Measurements from ENCODE around the gene LRRC7.
A peak's percentile ranks its signal among the peaks of the same experiment; 100 is the strongest.

The LRRC7 gene

DNA sequence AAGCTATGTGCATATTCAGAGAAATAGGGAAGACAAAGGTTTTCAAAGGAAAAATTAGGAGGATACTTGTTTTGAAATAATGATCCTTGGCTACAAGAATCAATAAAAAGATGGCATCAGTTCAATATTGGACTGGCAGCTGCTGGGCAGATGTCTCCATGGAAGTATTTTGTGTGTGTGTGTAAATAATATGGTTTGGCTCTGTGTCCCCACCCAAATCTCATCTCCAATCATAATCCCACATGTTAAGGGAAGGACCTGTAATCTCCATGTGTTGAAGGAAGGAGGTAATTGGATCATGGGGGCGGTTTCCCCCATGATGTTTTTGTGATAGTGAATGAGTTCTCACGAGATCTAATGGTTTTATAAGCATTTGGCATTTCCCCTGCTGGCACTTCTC is 40.4 kb upstream of the LRRC7 start:
- ChIA-PET CTCF (no interaction called here), POLR2A (ENCODE audit: low non-redundant PET) (no interaction called here)
- DNase-seq (ENCODE audit: low spot score) = no peak
- TF ChIP-seq, protein P1, sequence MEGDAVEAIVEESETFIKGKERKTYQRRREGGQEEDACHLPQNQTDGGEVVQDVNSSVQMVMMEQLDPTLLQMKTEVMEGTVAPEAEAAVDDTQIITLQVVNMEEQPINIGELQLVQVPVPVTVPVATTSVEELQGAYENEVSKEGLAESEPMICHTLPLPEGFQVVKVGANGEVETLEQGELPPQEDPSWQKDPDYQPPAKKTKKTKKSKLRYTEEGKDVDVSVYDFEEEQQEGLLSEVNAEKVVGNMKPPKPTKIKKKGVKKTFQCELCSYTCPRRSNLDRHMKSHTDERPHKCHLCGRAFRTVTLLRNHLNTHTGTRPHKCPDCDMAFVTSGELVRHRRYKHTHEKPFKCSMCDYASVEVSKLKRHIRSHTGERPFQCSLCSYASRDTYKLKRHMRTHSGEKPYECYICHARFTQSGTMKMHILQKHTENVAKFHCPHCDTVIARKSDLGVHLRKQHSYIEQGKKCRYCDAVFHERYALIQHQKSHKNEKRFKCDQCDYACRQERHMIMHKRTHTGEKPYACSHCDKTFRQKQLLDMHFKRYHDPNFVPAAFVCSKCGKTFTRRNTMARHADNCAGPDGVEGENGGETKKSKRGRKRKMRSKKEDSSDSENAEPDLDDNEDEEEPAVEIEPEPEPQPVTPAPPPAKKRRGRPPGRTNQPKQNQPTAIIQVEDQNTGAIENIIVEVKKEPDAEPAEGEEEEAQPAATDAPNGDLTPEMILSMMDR (conservative IDR thresholded peaks at IDR 0.05; ENCODE audit: low read depth) = no peak
- H3K27ac ChIP-seq = no peak overlapping the region

DNA sequence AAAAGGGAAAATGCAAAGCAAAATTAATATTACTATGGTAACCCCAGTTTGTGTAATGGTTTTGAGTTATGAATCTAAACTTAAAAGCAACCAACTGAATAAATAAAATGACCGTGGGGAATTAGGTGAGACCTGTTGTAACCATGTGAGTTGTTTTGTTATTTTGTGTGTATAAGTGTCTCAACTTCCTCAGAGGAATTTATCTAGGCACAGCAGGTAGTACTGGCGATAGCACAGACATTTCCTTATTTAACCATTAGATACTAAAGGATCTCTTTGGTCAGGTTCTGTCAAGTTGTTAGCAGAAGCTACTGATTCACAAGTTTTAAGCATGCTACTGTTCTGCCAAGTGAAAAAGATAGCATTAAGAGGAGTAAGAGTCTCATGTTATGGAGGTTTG is 39.3 kb upstream of the LRRC7 start:
- TF ChIP-seq, protein P1 (conservative IDR thresholded peaks at IDR 0.05; ENCODE audit: low read depth) = no peak
- POLR2A ChIA-PET (ENCODE audit: low non-redundant PET) = no interaction called here
- CTCF ChIA-PET = interaction anchor here (0.6 kb wide), 1 partner anchor 19 kb away, joined by 3 read pairs; no protein-coding TSS in a partner anchor
- DNase-seq (ENCODE audit: low spot score) = no peak
- H3K27ac ChIP-seq = no peak overlapping the region

DNA sequence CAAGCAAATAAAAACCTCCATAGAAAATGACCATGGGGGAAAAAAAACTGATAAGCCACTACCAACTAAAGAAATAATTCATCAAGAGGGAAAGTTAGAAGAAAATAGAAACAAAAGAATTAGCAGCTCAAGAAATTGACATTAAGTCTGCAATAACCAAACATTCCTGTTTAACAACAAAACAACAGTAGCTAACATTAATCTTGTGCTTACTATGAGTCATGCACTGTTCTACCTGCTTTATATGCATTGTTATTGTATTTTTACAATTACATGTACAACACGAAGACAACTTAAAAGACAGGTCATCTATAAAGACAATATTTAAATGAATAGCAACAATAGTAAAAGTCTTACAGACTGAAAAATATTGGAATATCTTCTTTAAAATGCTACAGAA is 34.4 kb upstream of the LRRC7 start:
- peak; percentile 13 for DNase-seq (ENCODE audit: low spot score)
- H3K27ac ChIP-seq = no peak overlapping the region
- ChIA-PET POLR2A (ENCODE audit: low non-redundant PET) (no interaction called here), CTCF (interaction anchor here (0.5 kb wide), 1 partner anchor 576 kb away, joined by 4 read pairs; no protein-coding TSS in a partner anchor)
- TF ChIP-seq, protein P1 (conservative IDR thresholded peaks at IDR 0.05; ENCODE audit: low read depth) = no peak

DNA sequence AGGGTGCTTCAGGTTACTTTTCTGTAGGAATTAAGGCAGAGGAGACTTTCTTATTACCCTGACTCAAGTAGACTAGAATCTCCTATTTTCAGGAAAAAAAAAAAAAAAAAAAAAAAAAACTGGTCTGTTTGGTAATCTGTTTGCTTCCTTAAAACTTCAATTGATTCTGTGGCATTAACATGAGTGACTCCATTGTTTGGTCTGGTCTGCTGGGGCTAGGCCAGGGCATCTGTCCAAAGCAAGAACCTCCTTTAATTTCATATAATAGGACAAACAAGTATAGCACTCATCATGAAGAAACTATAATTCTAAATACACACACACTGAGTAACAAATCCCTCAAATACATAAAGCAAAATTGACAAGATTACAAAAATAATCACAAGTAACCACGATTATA is 32.9 kb upstream of the LRRC7 start:
- TF ChIP-seq, protein P1 (conservative IDR thresholded peaks at IDR 0.05; ENCODE audit: low read depth) = no peak
- ChIA-PET POLR2A (ENCODE audit: low non-redundant PET) (no interaction called here), CTCF (no interaction called here)
- no peak for DNase-seq (ENCODE audit: low spot score)
- H3K27ac ChIP-seq = no peak overlapping the region

DNA sequence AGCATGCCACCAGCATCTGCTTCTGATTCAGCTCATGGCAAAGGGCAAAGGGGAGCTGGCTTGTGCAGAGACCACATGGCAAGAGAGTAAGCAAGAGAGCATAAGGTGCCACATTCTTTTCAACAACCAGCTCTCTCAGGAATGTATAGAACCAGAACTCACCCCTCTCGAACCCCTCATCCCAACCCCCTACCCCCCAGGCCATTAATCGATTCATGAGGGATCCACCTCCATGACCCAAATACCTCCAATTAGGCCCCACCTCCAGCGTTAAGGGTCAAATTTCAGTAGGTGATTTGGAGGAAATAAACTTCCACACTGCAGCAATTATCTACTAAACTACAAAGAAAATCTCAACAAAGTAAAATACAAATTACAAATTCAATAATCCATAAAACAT is 32.2 kb upstream of the LRRC7 start:
- TF ChIP-seq, protein P1 (conservative IDR thresholded peaks at IDR 0.05; ENCODE audit: low read depth) = no peak
- POLR2A ChIA-PET (ENCODE audit: low non-redundant PET) = no interaction called here
- H3K27ac ChIP-seq = no peak overlapping the region
- DNase-seq (ENCODE audit: low spot score) = no peak
- CTCF ChIA-PET = no interaction called here

DNA sequence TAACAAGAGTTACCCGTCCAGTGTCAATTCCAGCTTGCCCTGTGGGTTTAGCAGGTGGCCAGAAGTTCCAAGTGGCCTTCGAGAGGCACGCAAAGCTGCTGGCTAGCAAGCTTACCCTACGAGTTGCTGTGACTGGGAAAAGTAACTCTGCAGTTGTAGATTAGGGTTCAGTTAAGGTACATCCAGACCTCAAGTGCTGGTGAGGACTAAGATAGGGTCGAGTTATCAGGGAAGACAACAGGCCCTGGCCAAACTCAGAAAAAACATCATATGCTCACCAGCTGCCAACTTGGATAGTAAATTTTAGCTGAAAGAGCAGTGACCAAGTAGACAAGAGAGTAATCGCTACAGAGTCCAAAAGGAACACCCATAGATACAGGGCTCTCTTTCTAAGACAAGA is 27.7 kb upstream of the LRRC7 start:
- POLR2A ChIA-PET (ENCODE audit: low non-redundant PET) = no interaction called here

More for the DNA sequence above, 27.7 kb upstream of the LRRC7 start:
- CTCF ChIA-PET = no interaction called here
- TF ChIP-seq, protein P1 (conservative IDR thresholded peaks at IDR 0.05; ENCODE audit: low read depth) = no peak
- no peak overlapping the region for H3K27ac ChIP-seq
- DNase-seq (ENCODE audit: low spot score) = no peak
